GM21825 (cell line): Measurements from ENCODE around the gene BEX4.
"Not testable (repeated sequence)": the region's sequence is repeated elsewhere in the genome, so short reads cannot be mapped to it uniquely, and the experiment has no call there.

Source experiments
- ATAC-seq: cut with Tn5 transposase; IDR thresholded peaks from one replicate; pipeline ENCODE4 v1.9.1; 2021; ENCODE audit warnings: mild to moderate bottlenecking, moderate library complexity; ENCODE audit not compliant: unreplicated experiment

Gene BEX4, protein sequence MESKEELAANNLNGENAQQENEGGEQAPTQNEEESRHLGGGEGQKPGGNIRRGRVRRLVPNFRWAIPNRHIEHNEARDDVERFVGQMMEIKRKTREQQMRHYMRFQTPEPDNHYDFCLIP

DNA sequence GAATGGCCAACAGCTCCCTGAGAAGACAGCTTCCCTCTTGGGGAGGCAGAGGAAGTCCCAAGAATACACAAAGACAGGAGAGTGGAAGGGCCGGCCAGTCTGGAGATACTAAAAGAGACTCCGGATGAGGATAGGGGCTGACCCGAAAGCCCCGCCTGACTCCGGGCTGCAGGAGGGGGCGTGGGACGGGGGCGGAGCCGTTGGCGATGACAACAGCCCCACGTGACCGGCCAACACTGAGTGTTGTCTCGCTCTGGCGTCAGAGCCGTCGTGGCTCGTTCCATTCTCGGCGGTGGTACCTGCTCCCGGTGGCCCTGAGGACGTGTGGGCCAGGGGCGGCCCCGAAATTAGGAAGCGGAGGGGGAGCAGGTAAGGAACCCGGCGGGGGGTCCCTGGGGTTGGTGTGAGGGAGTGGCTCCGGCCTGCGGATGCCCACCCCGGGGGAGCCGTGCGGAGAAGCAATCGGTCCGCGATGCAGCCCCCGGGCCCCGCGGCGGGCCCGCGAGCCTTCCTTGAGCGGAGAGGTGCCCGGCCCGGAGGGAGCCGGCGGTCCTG lies at the start of gene BEX4:
Gene BEX4, plus strand, starts transcription at position 239 of the 555 bp plus-strand sequence. CDS start 1,046 bp downstream, outside the sequence.
- ATAC-seq = peak; percentile 96

DNA sequence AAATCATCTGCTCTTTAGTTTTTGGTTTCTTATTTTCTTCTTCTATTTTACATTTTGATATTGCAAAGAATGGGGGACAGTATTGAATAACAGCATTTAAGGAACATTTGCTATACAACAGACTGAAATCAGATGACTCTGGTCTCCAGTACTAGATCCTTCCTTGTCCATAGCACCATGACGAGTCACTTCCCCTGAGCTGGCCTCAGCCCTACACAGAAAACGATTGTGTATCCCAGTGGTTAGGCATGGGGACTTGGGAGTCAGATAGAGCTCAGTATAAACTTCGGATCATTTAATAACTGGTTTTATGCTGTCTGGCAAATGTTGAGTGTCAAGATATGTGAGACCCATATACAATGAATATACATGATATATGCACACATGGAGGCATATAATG lies 44.7 kb upstream of the BEX4 start:
- no peak for ATAC-seq

DNA sequence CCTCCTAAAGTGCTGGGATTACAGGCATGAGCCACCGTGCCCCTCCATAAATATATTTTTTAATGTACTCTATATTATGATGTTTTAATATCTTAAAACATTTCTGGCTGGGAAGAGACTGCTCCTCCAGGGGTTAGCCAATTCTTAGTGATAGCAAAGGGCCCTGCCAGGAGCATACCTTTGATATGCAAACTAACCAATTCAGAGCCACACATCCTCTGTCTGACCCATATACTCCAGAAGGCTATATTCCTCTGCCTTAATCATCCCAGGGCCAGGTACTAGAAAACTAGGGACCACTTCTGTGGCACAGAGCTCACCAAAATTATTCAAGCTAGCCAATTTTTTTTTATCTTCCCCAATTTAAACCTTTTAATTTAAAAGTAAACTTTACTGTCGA lies 43.6 kb upstream of the BEX4 start:
- no peak for ATAC-seq

DNA sequence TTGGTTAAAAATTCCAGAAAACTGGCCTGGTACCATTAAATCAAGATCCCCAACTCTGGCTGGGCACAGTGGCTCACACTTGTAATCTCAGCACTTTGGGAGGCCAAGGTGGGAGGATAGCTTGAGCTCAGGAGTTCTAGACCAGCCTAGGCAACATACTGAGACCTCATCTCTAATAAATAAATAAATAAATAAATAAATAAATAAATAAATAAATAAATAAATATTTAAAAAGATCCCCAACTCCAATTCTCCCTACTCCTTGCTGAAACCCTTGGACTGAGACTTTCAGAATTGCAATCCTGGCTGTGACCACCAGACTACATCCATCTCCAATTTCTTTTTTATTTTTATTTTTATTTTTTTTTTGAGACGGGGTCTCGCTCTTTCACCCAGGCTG lies 39.7 kb upstream of the BEX4 start:
- ATAC-seq = not testable (repeated sequence)

DNA sequence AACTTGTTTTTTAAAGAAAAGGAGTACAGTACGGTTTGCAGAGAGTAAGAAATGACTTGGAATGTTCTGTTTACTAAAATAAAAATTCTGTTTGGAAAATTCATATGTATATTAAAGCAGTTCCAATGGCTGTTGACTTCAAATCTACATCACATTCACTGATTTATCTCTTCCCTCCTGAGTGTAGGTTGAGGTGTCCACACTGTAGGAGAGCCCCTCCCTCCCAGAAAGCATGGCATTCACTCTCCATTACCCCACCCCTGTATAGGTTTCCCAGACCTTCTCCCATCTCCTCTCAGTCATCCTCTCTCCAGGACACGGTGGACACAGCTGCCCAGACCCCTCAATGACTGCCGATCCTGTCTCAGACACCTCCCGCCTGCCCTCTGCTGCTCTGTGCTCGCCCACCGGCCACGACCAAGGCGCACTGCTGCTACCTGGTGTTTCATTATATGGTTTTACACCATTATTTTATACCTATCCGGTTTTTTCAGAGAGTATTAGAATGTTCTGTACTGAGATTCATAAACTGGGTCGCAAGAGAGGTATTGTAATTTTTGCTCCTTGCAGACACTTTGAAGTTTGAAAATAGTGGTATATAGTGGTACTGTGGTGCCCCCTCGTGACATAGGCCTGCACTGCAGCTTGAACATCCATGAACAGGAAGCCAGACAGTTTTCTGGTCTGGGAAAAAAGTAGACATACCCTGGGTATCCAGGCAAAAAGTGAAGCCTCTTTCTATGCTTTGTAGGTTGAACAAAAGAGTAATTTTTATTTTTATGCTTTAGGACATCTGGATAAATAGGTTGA lies 38.8 kb upstream of the BEX4 start:
- ATAC-seq = peak; percentile 58

DNA sequence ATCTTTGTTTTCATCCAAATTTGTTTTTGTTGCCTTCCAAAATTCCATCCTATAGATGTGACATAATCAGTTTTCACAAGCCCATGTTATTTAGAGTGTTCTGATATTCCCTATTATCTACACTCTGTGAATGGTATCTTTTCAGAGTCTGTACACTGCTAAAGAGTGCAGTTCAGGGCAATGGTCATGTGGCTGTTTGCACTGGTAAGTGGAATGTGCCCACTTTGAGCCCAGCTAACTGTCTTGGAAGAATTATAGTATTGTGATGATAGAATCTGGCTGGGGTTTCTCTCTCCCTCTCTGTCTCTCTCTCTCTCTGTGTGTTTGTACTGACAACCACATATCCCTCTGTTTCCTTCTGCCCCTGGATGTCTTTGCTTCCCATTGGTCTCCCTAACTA lies 37.4 kb upstream of the BEX4 start:
- ATAC-seq = no peak

DNA sequence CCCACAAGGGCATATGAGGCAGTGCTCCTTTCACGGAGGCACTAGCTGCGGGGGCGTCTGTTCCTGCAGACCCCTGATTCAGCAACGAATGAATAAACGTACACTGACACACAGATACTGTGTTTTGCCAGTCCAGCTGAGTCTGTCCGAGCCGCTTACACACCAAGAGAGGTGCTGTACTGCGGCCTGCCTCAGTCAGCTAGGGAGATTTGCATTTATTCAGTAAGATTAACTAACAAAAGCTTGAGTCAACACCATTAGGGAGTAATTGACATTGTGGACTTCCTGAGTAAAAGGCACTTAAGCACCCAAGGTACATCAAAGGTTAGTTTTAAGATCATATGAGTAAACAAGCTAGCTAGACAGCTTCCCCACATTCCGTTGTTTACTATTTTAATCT lies 31.0 kb upstream of the BEX4 start:
- no peak for ATAC-seq

DNA sequence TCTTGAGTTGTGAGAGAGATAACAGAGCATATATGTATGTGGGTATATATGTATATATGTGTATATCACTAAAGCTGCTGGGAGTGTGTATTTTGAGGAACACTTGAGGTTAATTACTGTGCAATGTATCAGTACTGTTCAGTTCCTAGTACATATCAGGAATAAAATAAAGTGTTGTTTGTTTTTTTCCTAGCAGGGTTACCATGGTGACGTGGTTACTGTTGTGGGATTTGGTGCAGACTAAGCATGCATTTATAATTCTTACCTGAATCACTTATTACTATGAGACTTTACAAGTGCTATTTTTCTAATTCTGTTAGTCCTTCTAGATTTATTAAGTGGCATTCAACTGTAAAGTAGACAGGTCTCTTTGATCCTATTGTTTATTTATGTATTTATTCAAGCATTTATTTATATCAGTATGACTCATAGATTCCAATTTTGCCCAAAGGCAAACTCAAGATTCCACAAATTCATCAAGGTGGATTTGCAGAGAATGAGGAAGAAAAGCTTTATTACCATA lies 26.9 kb upstream of the BEX4 start:
- ATAC-seq = no peak

DNA sequence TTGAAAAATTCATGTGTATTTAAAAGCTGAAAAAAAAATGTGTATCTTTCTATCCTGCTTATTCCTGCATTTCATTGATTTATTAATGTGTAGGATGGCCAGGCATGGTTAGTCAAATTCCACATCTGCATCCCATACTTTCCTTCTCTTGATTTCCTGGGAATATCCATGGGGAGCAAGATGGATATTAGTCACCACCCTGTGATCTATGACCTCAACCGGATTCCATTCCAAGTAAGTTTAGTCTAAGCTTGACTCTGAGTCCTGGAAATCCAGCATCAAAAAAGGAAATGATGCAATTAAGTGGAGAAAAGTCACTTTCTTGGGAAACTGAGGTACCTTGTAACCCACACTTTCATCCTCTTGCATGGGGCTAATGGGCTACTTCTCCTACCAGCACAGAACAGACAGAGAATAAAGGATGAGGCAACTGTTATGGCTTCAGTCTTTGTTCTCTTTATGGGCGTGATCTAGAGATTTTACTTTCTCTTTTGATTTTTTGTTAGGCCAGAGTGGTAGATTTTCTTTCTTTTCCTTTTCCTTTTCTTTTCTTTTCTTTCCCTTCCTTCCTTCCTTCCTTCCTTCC lies 17.1 kb upstream of the BEX4 start:
- no peak for ATAC-seq

DNA sequence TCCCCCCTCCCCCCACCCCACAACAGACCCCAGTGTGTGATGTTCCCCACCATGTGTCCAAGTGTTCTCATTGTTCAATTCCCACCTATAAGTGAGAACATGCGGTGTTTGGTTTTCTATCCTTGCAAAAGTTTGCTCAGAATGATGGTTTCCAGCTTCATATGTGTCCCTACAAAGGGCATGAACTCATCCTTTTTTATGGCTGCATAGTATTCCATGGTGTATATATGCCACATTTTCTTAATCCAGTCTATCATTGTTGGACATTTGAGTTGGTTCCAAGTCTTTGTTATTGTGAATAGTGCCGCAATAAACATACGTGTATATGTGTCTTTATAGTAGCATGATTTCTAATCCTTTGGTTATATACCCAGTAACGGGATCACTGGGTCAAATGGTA lies 16.2 kb upstream of the BEX4 start:
- ATAC-seq = not testable (repeated sequence)

DNA sequence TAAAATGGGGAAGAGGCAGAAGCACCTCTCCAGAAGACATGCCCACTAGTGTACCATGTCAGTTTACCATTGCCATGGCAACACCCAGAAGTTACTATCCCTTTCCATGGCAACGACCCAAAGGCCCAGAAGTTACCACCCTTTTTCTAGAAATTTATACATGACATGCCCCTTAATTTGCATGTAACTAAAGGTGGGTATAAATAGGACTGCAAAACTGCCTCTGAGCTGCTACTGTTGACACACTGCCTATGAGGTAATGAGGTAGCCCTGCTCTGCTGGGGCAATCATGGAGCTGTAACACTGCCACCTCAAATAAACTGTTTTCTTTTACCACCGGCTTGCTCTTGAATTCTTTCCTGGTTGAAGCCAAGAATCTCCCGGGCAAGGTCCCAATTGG lies 13.9 kb upstream of the BEX4 start:
- ATAC-seq = no peak

DNA sequence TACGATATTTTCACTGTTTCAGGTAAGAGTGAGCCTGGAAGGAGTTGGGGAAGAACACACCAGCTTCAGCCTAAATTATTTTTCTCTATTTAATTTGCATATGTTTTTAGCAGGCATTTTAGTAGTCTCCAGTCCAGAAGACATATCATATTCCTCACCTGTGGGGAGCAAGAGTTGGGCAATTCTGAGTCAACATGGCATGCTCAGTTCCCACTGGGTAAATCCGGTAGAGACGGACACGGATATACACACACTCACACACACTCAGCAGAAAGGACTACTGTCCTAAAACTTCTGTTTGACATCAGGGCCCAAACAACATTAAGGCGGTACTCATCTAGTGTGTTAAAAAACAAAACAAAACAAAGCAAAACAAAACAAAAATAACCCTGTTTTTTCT lies 4.9 kb upstream of the BEX4 start:
- no peak for ATAC-seq

DNA sequence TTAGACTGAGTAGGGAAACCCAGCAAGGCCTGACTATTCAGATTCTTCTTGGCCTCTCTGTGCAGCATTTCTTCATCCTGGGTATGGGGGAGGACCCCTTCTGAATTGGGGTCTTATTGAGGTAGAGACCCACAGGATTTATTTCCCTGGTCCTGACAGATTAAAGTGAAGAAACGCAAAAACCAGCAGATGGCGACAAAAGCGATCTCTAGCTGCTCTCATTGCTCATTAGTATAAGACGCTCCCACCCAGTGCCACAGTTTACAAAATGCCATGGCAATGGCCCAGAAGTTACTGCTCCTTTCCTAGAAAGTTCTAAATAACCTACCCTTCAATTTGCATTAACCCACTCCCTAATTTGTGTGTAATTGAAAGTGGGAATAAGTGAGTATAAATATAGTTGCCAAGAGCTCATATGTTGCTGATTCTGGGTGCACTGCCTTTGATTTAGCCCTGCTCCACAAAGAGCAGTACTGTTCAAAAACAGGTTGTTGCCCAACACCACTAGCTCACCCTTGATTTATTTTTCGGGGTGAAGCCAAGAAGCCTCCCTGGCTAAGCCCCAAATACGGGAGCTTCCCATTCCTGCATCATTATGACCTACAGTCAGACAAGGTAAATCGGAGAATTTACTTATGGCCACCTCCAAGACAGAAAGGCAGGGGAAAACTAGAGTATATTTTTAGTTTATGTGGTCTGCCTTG lies 3.7 kb upstream of the BEX4 start:
- no peak for ATAC-seq

DNA sequence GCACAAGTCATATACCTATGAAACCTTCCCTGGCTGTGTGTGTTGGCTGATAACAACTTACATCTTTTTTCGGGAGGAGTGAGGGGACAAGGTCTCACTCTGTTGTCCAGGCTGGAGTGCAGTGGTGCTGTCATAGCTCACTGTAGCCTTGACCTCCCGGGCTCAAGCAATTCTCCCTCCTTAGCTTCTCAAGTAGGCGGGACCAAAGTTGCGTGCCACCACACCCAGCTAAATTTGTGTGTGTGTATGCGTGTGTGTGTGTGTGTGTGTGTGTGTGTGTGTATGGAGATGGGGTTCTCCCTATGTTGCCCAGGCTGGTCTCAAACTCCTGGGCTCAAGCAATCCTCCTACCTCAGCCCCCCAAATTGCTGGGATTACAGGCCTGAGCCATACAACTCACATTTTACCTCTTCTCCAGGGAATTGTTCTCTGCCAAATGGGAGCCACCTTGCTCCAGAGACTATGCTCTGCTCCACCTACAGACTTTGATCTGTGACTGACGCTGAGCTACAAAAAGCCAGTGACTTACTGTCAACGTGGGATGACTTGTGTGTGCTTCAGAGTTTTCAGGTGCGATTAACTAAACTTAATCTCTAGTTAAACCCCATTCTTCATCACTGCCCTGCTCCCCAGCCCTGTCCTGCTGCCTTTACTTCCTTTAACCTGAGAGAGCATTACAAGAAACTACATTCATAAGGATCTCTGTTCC lies 2.0 kb upstream of the BEX4 start:
- ATAC-seq = no peak

DNA sequence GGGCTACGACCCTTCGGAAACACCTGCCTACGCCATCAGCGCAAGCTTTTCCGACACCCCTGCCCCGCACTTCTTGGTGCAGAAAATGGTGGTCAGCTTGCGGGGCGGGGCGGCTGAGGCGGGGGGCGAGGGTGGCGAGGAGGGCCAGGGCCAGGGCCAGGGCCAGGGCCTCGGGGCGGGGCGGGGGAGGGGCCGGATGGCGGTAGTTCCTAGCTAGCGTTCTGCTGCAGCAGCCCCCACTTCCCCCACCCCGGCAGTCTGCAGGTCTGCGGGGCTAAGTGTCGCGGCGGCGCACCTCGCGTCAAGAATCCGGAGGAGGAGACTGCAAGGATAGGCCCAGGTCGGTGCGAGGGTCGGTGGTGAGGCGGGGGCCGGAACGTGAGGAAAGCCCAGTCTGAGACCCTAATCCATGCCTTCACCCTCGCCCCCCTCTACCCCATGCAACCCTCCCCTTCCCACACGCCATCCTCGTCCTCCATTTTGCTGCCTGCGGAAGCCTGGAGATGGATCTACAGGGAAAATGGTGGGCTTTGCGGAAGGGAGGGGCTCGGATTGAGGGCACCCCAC lies 600 bp downstream of the BEX4 start:
- peak; percentile 12 for ATAC-seq

DNA sequence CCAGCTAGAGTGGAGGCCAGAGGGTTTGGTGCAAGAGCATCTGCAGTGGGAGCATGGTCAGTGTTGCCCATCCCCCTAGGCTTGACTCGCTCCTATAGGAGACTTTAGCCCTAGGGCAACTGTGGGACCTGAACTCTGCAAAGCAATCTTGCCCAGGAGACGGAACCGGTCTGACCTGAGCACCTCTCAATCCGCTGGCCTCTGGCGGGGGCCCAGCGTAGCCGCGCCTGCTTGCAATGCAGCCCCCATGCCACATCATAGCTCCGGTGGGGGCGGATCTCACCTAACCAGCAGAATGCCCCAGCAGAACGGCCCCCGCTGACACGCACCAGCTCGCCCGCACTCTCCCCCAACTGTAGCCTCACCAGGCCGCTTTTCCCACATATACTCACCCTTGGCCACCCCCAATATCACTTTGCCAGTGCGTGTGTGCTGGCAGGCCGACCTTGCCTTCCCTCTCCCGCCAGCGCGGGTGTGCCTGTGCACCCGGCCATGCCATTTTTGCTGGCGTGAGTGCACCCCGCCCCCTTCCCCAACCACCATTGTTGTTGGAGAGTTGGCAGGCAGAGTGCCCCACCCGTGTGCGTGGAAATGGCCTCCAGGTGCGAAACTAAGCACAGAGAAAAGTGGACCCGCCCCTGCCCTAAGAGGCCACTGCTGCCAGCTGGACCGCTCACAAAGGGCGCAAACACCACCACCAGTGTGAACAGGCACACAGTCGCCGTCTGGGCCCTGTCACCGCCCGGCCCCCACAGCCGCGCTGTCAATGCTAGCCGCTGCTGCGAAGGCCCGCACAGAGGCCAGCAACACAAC lies 5.8 kb downstream of the BEX4 start:
- no peak for ATAC-seq

DNA sequence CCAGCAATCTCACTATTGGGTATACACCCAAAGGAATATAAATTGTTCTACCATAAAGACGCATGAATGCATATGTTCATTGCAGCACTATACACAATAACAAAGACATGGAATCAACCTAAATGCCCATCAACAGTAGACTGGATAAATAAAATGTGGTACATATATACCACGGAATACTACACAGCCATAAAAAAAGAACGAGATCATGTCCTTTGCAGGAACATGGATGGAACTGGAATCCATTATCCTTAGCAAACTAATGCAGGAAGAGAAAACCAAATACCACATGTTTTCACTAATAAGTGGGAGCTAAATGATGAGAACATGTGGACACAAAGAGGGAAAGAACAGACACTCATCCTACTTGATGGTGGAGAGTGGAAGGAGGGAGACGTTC lies 11.0 kb downstream of the BEX4 start:
- ATAC-seq = not testable (repeated sequence)

DNA sequence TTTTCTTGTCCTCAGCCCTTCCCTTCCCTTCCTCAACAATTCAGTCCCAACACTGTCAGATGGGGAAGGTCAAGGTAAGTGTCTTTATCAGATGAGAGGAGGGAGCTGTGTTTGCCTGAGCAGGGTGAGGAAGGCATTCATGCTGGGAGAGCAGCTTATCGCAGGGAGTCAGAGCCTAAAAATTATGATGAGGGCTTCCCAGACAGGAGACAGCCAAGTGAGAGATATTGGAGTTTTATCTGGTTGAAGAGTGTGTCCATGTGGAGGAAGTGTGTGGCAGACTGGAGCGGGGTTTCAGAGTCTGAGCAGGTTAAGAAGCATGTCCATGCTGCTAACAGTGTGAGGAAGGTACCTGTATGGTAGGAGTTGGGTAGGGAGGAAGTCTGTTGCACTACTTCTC lies 18.4 kb downstream of the BEX4 start:
- ATAC-seq = no peak

DNA sequence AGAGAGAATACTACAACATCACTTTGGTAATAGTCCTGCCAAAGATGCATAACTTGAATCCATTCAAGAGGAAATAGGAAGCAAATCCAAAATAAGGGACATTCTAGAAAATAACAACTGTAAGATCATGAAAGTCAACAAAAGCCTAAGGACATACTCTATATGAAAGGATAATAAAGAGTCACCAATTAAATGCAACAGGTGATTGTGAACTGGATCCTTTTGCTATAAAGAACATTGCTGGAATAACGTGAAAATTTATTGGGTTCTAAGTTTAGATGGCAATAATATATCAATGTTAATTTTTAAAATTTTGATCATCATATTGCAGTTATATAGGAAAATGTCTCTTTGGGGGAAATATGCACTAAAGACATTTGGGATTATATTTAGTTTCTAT lies 20.0 kb downstream of the BEX4 start:
- ATAC-seq = no peak
